Right lobe of liver (tissue), 4 donors: ENCODE data around the gene ARL8B.

Source experiments
- POLR2A ChIP-seq: fragments of 450-650 bp; IDR thresholded peaks from one replicate; pipeline ENCODE4 v1.6.1; 2017; ENCODE audit warnings: antibody characterized with exemption, mild to moderate bottlenecking
- TF ChIP-seq, protein P1 (sequence below), 4 donors: fragments of 200-600 bp in 3 of 4; fragments of 450-650 bp in 1 of 4; IDR thresholded peaks; one replicate each; pipeline versions ENCODE4 v1.5.1 to v1.8.0; 2016 to 2022; ENCODE audit warnings: antibody characterized with exemption in 4 of 4, mild to moderate bottlenecking in 2 of 4
- donor health status: DM: no; HTN: no; CAD: no.
- donor health status: DM: no; HTN: no; CAD: no.
- donor health status: DM: no; HTN: yes; CAD: no.

DNA sequence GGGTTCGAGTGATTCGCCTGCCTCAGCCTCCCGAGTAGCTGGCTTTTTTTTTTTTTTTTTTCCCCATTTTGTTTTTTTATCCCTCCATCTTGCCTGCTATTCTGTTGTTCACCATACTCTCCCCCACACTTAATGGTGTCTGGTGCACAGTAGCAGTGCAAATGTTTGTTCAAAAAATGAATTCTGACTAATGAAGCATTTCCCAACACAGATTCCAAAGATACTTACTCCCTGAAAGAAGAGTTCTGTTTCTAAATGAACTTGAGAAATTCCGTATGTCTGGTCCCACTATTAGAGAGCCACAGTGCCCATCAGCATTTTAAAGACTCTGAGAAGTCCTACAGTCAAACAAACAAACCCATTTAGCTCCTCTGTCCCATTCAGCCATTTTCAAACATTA is 74.9 kb downstream of the ARL8B start:
- TF ChIP-seq, protein P1, sequence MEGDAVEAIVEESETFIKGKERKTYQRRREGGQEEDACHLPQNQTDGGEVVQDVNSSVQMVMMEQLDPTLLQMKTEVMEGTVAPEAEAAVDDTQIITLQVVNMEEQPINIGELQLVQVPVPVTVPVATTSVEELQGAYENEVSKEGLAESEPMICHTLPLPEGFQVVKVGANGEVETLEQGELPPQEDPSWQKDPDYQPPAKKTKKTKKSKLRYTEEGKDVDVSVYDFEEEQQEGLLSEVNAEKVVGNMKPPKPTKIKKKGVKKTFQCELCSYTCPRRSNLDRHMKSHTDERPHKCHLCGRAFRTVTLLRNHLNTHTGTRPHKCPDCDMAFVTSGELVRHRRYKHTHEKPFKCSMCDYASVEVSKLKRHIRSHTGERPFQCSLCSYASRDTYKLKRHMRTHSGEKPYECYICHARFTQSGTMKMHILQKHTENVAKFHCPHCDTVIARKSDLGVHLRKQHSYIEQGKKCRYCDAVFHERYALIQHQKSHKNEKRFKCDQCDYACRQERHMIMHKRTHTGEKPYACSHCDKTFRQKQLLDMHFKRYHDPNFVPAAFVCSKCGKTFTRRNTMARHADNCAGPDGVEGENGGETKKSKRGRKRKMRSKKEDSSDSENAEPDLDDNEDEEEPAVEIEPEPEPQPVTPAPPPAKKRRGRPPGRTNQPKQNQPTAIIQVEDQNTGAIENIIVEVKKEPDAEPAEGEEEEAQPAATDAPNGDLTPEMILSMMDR (IDR thresholded peaks at IDR 0.05), result no peak
- TF ChIP-seq POLR2A, result no peak
